PC-3 (cell line): Measurements from ENCODE around the gene XPR1.

ENCODE experiments used
- EZH2 ChIP-seq: fragments of 300-600 bp; sonication (generic); IDR thresholded peaks from one replicate; pipeline ENCODE4 v1.6.1; 2017; ENCODE audit warnings: antibody characterized with exemption, mild to moderate bottlenecking, low read length; ENCODE audit not compliant: unreplicated experiment
- TF ChIP-seq, protein P1 (sequence below): fragments of 300-600 bp; sonication (generic); conservative IDR thresholded peaks from 2 replicates; pipeline ENCODE4 v1.5.1; 2017; ENCODE audit warnings: antibody characterized with exemption, low read depth, mild to moderate bottlenecking, low read length

DNA sequence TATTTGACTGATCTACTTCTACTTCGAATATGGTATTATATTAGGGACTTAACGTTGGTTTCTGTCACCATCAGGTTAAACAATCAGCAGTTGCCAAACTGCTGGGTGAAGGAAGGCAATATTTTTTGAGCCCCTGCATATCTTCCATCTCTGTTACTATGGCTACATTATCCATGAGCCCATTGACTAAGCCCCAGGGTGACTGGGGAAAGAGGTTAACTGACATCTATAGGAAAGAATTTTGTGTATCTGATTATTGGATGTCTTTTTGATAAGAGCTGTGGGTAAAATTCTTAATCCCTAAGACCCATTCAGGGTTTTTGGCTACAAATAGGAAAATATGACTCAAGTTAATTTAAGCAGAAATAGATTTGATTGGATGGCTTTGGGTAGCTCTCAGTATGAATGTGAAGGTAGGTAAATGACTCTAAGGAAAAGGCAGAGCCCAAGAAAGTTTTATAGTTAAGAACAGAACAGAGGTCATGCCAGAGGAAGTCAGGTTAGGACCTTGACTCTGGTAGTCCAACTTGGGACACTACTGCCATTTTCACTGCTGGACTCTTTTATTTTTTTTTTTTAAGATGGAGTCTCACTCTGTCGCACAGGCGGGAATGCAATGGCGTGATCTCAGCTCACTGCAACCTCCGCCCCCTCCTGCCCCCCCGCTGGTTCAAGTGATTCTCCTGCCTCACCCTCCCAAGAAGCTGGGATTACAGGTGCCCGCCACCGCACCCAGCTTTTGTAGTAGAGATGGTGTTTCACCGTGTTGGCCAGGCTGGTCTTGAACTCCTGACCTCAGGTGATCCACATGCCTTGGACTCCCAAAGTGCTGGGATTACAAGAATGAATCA is 8.9 kb upstream of the XPR1 start:
- TF ChIP-seq, protein P1, sequence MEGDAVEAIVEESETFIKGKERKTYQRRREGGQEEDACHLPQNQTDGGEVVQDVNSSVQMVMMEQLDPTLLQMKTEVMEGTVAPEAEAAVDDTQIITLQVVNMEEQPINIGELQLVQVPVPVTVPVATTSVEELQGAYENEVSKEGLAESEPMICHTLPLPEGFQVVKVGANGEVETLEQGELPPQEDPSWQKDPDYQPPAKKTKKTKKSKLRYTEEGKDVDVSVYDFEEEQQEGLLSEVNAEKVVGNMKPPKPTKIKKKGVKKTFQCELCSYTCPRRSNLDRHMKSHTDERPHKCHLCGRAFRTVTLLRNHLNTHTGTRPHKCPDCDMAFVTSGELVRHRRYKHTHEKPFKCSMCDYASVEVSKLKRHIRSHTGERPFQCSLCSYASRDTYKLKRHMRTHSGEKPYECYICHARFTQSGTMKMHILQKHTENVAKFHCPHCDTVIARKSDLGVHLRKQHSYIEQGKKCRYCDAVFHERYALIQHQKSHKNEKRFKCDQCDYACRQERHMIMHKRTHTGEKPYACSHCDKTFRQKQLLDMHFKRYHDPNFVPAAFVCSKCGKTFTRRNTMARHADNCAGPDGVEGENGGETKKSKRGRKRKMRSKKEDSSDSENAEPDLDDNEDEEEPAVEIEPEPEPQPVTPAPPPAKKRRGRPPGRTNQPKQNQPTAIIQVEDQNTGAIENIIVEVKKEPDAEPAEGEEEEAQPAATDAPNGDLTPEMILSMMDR = no peak
- TF ChIP-seq EZH2 = no peak
